ENCODE data around the gene COX11. TPM values are rescaled to one million over a fixed set of nuclear protein-coding genes. Genes with fewer than 3 reads are reported as not detected.

Gene COX11
- total and polyA plus RNA-seq, 8 donors: 12.6 to 29.1 (median 17.8) TPM

DNA sequence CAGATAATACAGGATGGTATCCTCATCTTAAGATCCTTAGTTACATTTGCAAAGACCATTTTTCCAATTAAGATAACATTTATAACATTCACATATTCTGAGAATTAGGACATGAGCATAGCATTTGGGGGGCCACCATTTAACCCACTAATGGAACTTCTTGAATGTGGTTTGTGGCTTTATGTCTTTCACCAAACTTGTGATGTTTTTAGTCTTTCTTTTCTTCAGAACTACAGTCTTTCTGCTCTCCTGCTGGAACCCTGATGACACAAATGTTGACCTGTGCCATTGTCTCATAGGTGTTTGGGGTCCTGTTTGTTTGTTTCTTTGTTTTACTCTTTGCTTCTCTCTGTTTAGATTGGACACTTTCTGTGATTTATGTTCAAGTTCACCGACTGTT, 23.2 kb downstream of the COX11 start:
- WGBS, 2 donors: 54 to 70% methylated on average over 1 of the region's 1 CpG
- H3K9me3 ChIP-seq: no peaks in the 10 kb centered on the region
- no peaks in the 10 kb centered on the region for H3K27me3 ChIP-seq
- TF ChIP-seq CTCF (IDR thresholded peaks at IDR 0.05): no peak
- no peak overlapping the region for H3K4me3 ChIP-seq
- FAIRE-seq (no peak), DNase-seq (no peak), ATAC-seq (no peak)
- intact Hi-C loops (cut with DNase I): no loop called here
- H3K4me1 ChIP-seq: no peaks in the 10 kb centered on the region
- H3K36me3 ChIP-seq: peaks cover 0 to 19% (median 0%) of the 10 kb centered on the region in 3 donors
- H3K27ac ChIP-seq: no peak overlapping the region

- Histone ChIP-seq H3K27me3 (no peaks in the 10 kb centered on the region), H3K36me3 (peaks cover 0 to 22% (median 0%) of the 10 kb centered on the region in 3 donors), H3K4me1 (no peaks in the 10 kb centered on the region), H3K9me3 (no peaks in the 10 kb centered on the region), H3K27ac (no peak overlapping the region), H3K4me3 (no peak overlapping the region)
- no peak for ATAC-seq
- FAIRE-seq: no peak
- intact Hi-C loops (cut with DNase I): no loop called here
- WGBS, 2 donors: 94 to 97% methylated on average over 1 of the region's 1 CpG
- DNase-seq: no peak
- no peak for TF ChIP-seq CTCF (IDR thresholded peaks at IDR 0.05)
Measured at GRCh38 chr17:54944796-54945195, 23.7 kb downstream of the COX11 start.

DNA sequence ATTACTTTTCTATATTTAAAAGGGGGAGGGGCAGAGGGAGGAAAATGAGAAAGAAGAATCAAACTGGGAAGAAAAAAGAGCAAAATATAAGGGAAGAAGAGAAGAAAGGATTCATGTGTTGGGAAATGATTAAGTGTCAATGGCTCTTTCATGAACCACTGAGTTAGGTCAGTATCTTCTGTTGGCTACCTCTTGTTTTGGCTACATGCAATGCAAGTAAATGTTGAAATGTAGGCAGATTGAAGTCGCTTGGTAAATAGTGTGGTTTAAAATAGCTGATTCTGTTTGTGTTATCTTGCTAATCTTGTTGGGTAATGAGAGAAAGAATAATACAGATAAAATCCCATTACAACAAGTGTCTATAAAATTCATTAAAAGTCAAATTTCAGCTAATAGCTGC, 27.2 kb downstream of the COX11 start:
- FAIRE-seq: no peak
- no peaks in the 10 kb centered on the region for H3K27me3 ChIP-seq
- intact Hi-C loops (cut with DNase I): no loop called here
- WGBS, 2 donors: 77 to 95% methylated on average over 1 of the region's 1 CpG
- H3K27ac ChIP-seq: no peak overlapping the region
- TF ChIP-seq CTCF (IDR thresholded peaks at IDR 0.05): no peak
- H3K9me3 ChIP-seq: no peaks in the 10 kb centered on the region
- ATAC-seq: no peak
- peaks cover 0 to 34% (median 0%) of the 10 kb centered on the region in 3 donors for H3K36me3 ChIP-seq
- DNase-seq: no peak
- H3K4me3 ChIP-seq: no peak overlapping the region
- H3K4me1 ChIP-seq: no peaks in the 10 kb centered on the region

DNA sequence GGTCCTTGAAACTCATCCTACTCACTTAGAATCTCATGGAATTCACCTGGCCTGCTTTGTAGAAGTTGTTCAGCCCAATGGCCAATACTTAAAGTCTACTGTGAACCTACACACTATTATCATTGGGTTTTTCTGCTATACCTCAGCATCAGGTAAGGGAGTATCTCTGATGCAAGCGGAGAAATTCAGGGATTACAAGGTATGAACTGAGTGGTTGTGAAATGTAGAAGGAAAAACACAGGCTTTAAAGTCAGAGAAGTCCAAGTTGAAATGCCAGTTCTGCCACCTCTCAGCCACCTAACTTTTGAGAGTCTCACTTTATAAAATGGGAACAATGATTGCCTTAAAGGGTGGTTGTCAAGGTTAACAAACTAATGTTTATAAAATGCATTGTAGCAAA, 31.0 kb downstream of the COX11 start:
- no peak overlapping the region for H3K4me3 ChIP-seq
- no peaks in the 10 kb centered on the region for H3K9me3 ChIP-seq
- WGBS, 2 donors: 97 to 100% methylated on average over 1 of the region's 1 CpG
- ATAC-seq: no peak
- peaks cover 0 to 61% (median 0%) of the 10 kb centered on the region in 3 donors for H3K36me3 ChIP-seq
- no peak for FAIRE-seq
- no peak for TF ChIP-seq CTCF (IDR thresholded peaks at IDR 0.05)
- no peaks in the 10 kb centered on the region for H3K27me3 ChIP-seq
- no peaks in the 10 kb centered on the region for H3K4me1 ChIP-seq
- intact Hi-C loops (cut with DNase I): no loop called here
- no peak overlapping the region for H3K27ac ChIP-seq
- no peak for DNase-seq

- Histone ChIP-seq H3K27ac (no peak overlapping the region), H3K27me3 (no peaks in the 10 kb centered on the region), H3K36me3 (peaks cover 0 to 63% (median 0%) of the 10 kb centered on the region in 3 donors), H3K9me3 (no peaks in the 10 kb centered on the region), H3K4me3 (no peak overlapping the region), H3K4me1 (no peaks in the 10 kb centered on the region)
- FAIRE-seq (no peak), ATAC-seq (no peak), DNase-seq (no peak)
- 89 to 92% methylated on average over 5 of the region's 5 CpGs for WGBS, 2 donors
- no peak for TF ChIP-seq CTCF (IDR thresholded peaks at IDR 0.05)
- intact Hi-C loops (cut with DNase I): no loop called here
Measured at GRCh38 chr17:54937018-54937417, 31.4 kb downstream of the COX11 start.
